Hepatocyte (in vitro differentiated cells): ENCODE results near the gene F13A1. TPM values are rescaled to one million over a fixed set of nuclear protein-coding genes. Genes with fewer than 3 reads are reported as not detected.
A peak's percentile ranks its signal among the peaks of the same experiment; 100 is the strongest.

Experiments
- DNase-seq: peaks from one replicate; pipeline ENCODE4 v3.0.0-alpha.2; 2016; ENCODE audit warnings: low spot score
- H2AFZ ChIP-seq: fragments of 200-600 bp; sonication (generic); 2 replicates; pipeline ENCODE4 v1.6.0; 2016; ENCODE audit warnings: antibody characterized with exemption, mild to moderate bottlenecking
- H3K27ac ChIP-seq: fragments of 200-600 bp; sonication (generic); 2 replicates; pipeline ENCODE4 v1.5.1; 2016; ENCODE audit warnings: mild to moderate bottlenecking
- H3K27me3 ChIP-seq: fragments of 200-600 bp; sonication (generic); 2 replicates; pipeline ENCODE4 v1.6.1; 2016
- H3K36me3 ChIP-seq: fragments of 200-600 bp; sonication (generic); replicated peaks from 2 replicates; pipeline ENCODE4 v1.5.1; 2016; ENCODE audit warnings: low read depth; ENCODE audit not compliant: insufficient read depth
- H3K4me1 ChIP-seq: fragments of 200-600 bp; sonication (generic); 2 replicates; pipeline ENCODE4 v1.5.1; 2016; ENCODE audit warnings: mild to moderate bottlenecking, moderate library complexity; ENCODE audit not compliant: insufficient read depth
- H3K4me2 ChIP-seq: fragments of 200-600 bp; sonication (generic); 2 replicates; pipeline ENCODE4 v1.6.0; 2016
- H3K4me3 ChIP-seq: fragments of 200-600 bp; sonication (generic); 2 replicates; pipeline ENCODE4 v1.5.1; 2016; ENCODE audit warnings: mild to moderate bottlenecking
- H3K79me2 ChIP-seq: fragments of 200-600 bp; sonication (generic); 2 replicates; pipeline ENCODE4 v1.6.0; 2017; ENCODE audit warnings: mild to moderate bottlenecking
- H3K9me2 ChIP-seq: fragments of 200-600 bp; sonication (generic); replicated peaks from 2 replicates; pipeline ENCODE4 v1.6.0; 2017; ENCODE audit warnings: mild to moderate bottlenecking; ENCODE audit not compliant: insufficient read depth
- H3K9me3 ChIP-seq: fragments of 200-600 bp; sonication (generic); 2 replicates; pipeline ENCODE4 v1.5.1; 2016; ENCODE audit warnings: low read depth, mild to moderate bottlenecking
- H4K20me1 ChIP-seq: fragments of 200-600 bp; sonication (generic); 2 replicates; pipeline ENCODE4 v1.6.0; 2016; ENCODE audit warnings: mild to moderate bottlenecking; ENCODE audit not compliant: insufficient read depth, poor library complexity, severe bottlenecking
- CTCF ChIP-seq: fragments of 200-600 bp; sonication (generic); IDR thresholded peaks from 2 replicates; pipeline ENCODE4 v1.5.1; 2016; ENCODE audit warnings: antibody characterized with exemption, mild to moderate bottlenecking; ENCODE audit not compliant: poor library complexity
- EZH2 ChIP-seq: fragments of 200-600 bp; sonication (generic); IDR thresholded peaks from 2 replicates; pipeline ENCODE4 v1.6.1; 2016; ENCODE audit warnings: antibody characterized with exemption, mild to moderate bottlenecking, borderline replicate concordance
- EZH2phosphoT487 ChIP-seq: fragments of 200-600 bp; sonication (generic); IDR thresholded peaks from one replicate; pipeline ENCODE4 v1.6.1; 2018; ENCODE audit warnings: antibody characterized with exemption, mild to moderate bottlenecking, low read depth, moderate library complexity; ENCODE audit not compliant: unreplicated experiment, severe bottlenecking
- WGBS: methylation state at CpG from one replicate; pipeline ENCODE4 v1.1.6; 2016; ENCODE audit warnings: low lambda C conversion rate; ENCODE audit errors: missing lambda C conversion rate; 5-methylcytosine and 5-hydroxymethylcytosine counted together
- polyA plus RNA-seq: library from polyadenylated mRNA; unstranded; fragments of >200 nt; fragmentation: Nextera tagmentation; extraction: Ambion mirVana; gene quantifications from 2 replicates; pipeline ENCODE4 v1.2.1, GENCODE V29; 2016
- total RNA-seq: library from RNA; depleted of rRNA; stranded (reverse); fragments of >200 nt; gene quantifications from 2 replicates; pipeline ENCODE4 v1.2.3, GENCODE V29; 2014

Gene F13A1
- total and polyA plus RNA-seq, 2 experiments from 2014 or later, result 3.7 to 8.5 TPM

GRCh38 chr6:6251555-6252280 lies 68.7 kb downstream of the F13A1 start:
- TF ChIP-seq CTCF (no peak), EZH2phosphoT487 (no peak), EZH2 (no peak)
- Histone ChIP-seq H2AFZ (no peak overlapping the region), H3K4me3 (no peak overlapping the region), H3K9me3 (no peaks in the 10 kb centered on the region), H3K27ac (no peak overlapping the region), H3K4me1 (no peaks in the 10 kb centered on the region), H3K9me2 (no peaks in the 10 kb centered on the region), H3K79me2 (no peaks in the 10 kb centered on the region), H4K20me1 (no peaks in the 10 kb centered on the region), H3K36me3 (no peaks in the 10 kb centered on the region), H3K27me3 (peaks cover 9% of the 10 kb centered on the region), H3K4me2 (no peak overlapping the region)
- 91% methylated on average over 13 of the region's 13 CpGs for WGBS
- DNase-seq, result no peak

- Histone ChIP-seq H3K27ac (no peak overlapping the region), H3K9me3 (no peaks in the 10 kb centered on the region), H3K79me2 (no peaks in the 10 kb centered on the region), H3K4me3 (no peak overlapping the region), H3K27me3 (peaks cover 9% of the 10 kb centered on the region), H3K9me2 (no peaks in the 10 kb centered on the region), H3K36me3 (no peaks in the 10 kb centered on the region), H3K4me2 (no peak overlapping the region), H3K4me1 (no peaks in the 10 kb centered on the region), H4K20me1 (no peaks in the 10 kb centered on the region), H2AFZ (no peak overlapping the region)
- no peak for DNase-seq
- 76% methylated on average over 2 of the region's 2 CpGs for WGBS
- TF ChIP-seq EZH2phosphoT487 (no peak), EZH2 (no peak), CTCF (no peak)
Observed at GRCh38 chr6:6248651-6249050, 71.8 kb downstream of the F13A1 start.

GRCh38 chr6:6246544-6246943 lies 73.9 kb downstream of the F13A1 start:
- H3K4me3 ChIP-seq, result no peak overlapping the region
- TF ChIP-seq EZH2 (no peak), EZH2phosphoT487 (no peak)
- no peaks in the 10 kb centered on the region for H3K36me3 ChIP-seq
- peaks cover 9% of the 10 kb centered on the region for H3K27me3 ChIP-seq
- no peaks in the 10 kb centered on the region for H4K20me1 ChIP-seq
- no peaks in the 10 kb centered on the region for H3K4me1 ChIP-seq
- H3K9me3 ChIP-seq, result no peaks in the 10 kb centered on the region
- H3K79me2 ChIP-seq, result no peaks in the 10 kb centered on the region
- no peak overlapping the region for H2AFZ ChIP-seq
- no peak overlapping the region for H3K4me2 ChIP-seq
- no peak overlapping the region for H3K27ac ChIP-seq
- WGBS, result 58% methylated on average over 2 of the region's 2 CpGs
- no peak for DNase-seq
- no peaks in the 10 kb centered on the region for H3K9me2 ChIP-seq

GRCh38 chr6:6244624-6245023 lies 75.8 kb downstream of the F13A1 start:
- Histone ChIP-seq H4K20me1 (no peaks in the 10 kb centered on the region), H3K9me3 (no peaks in the 10 kb centered on the region), H3K4me2 (peak overlapping the region; percentile 17), H3K27me3 (peaks cover 3% of the 10 kb centered on the region), H3K4me3 (no peak overlapping the region), H2AFZ (no peak overlapping the region), H3K79me2 (no peaks in the 10 kb centered on the region), H3K27ac (peak overlapping the region; percentile 11), H3K4me1 (no peaks in the 10 kb centered on the region), H3K9me2 (no peaks in the 10 kb centered on the region), H3K36me3 (no peaks in the 10 kb centered on the region)
- TF ChIP-seq CTCF, result no peak
- TF ChIP-seq EZH2, result no peak
- TF ChIP-seq EZH2phosphoT487, result no peak
- 86% methylated on average over 5 of the region's 5 CpGs for WGBS
- DNase-seq, result no peak
